HEK293T (cell line): Measurements from ENCODE around the gene KCTD12.

Experiments
- CTCF ChIA-PET: fragments of 350-600 bp; formaldehyde crosslinking; extraction: SDS; loops from one replicate; lab custom pipeline; 2021; ENCODE audit warnings: antibody characterized with exemption, inconsistent platforms; lab: Yijun Ruan, JAX
- POLR2A ChIA-PET: fragments of 350-600 bp; formaldehyde crosslinking; extraction: SDS; loops from one replicate; lab custom pipeline; 2020; ENCODE audit warnings: antibody characterized with exemption, inconsistent platforms; lab: Yijun Ruan, JAX
- DNase-seq: peaks from one replicate; pipeline ENCODE4 v3.0.0; 2012; ENCODE audit warnings: mixed read lengths; ENCODE audit errors: extremely low spot score
- ARNT ChIP-seq: fragments of 450-650 bp; IDR thresholded peaks from 2 replicates; pipeline ENCODE4 v1.6.1; 2017; ENCODE audit warnings: mild to moderate bottlenecking
- BHLHE40 ChIP-seq: fragments of 450-650 bp; IDR thresholded peaks from 2 replicates; pipeline ENCODE4 v1.6.1; 2016; ENCODE audit warnings: mild to moderate bottlenecking, moderate library complexity, borderline replicate concordance
- CTBP1 ChIP-seq: fragments of 450-650 bp; IDR thresholded peaks from 2 replicates; pipeline ENCODE4 v1.6.1; 2016; ENCODE audit warnings: borderline replicate concordance
- ELF4 ChIP-seq: fragments of 450-650 bp; IDR thresholded peaks from 2 replicates; pipeline ENCODE4 v1.6.1; 2017; ENCODE audit warnings: antibody characterized with exemption
- FOXA1 ChIP-seq: fragments of 450-650 bp; IDR thresholded peaks from 2 replicates; pipeline ENCODE4 v1.6.1; 2016; ENCODE audit warnings: mild to moderate bottlenecking
- FOXK2 ChIP-seq: fragments of 450-650 bp; IDR thresholded peaks from 2 replicates; pipeline ENCODE4 v1.6.1; 2016; ENCODE audit warnings: mild to moderate bottlenecking
- FOXM1 ChIP-seq: fragments of 450-650 bp; IDR thresholded peaks from 2 replicates; pipeline ENCODE4 v1.6.1; 2017; ENCODE audit warnings: mild to moderate bottlenecking, borderline replicate concordance
- HDGF ChIP-seq: fragments of 450-650 bp; IDR thresholded peaks from 2 replicates; pipeline ENCODE4 v1.6.1; 2017; ENCODE audit warnings: antibody characterized with exemption, borderline replicate concordance
- L3MBTL2 ChIP-seq: fragments of 450-650 bp; conservative IDR thresholded peaks from 2 replicates; pipeline ENCODE4 v1.6.1; 2016; ENCODE audit warnings: mild to moderate bottlenecking
- LEF1 ChIP-seq: fragments of 450-650 bp; IDR thresholded peaks from 2 replicates; pipeline ENCODE4 v1.6.1; 2017; ENCODE audit warnings: mild to moderate bottlenecking, borderline replicate concordance
- NFRKB ChIP-seq: fragments of 450-650 bp; IDR thresholded peaks from 2 replicates; pipeline ENCODE4 v1.6.1; 2016; ENCODE audit warnings: mild to moderate bottlenecking, moderate library complexity
- PKNOX1 ChIP-seq: fragments of 450-650 bp; IDR thresholded peaks from 2 replicates; pipeline ENCODE4 v1.6.1; 2016
- SP1 ChIP-seq: fragments of 450-650 bp; IDR thresholded peaks from 2 replicates; pipeline ENCODE4 v1.6.1; 2017
- SUZ12 ChIP-seq: fragments of 450-650 bp; IDR thresholded peaks from 2 replicates; pipeline ENCODE4 v1.6.1; 2016; ENCODE audit warnings: mild to moderate bottlenecking
- TARDBP ChIP-seq: fragments of 450-650 bp; IDR thresholded peaks from 2 replicates; pipeline ENCODE4 v1.6.1; 2016
- ZNF384 ChIP-seq: fragments of 450-650 bp; IDR thresholded peaks from 2 replicates; pipeline ENCODE4 v1.6.1; 2016

KCTD12 gene

GRCh38 chr13:76833441-76833954 is 52.7 kb downstream of the KCTD12 start:
- CTCF ChIA-PET = no interaction called here

GRCh38 chr13:76832258-76832988 is 53.8 kb downstream of the KCTD12 start:
- POLR2A ChIA-PET = no interaction called here
- TF ChIP-seq FOXK2 = no peak
- TF ChIP-seq ELF4 = no peak
- TF ChIP-seq ARNT = no peak
- no peak for TF ChIP-seq HDGF
- no peak for TF ChIP-seq NFRKB
- no peak for TF ChIP-seq ZNF384
- no peak for TF ChIP-seq SUZ12
- TF ChIP-seq FOXM1 = no peak
- no peak for DNase-seq
- CTCF ChIA-PET = no interaction called here

More at GRCh38 chr13:76833441-76833954, 52.7 kb downstream of the KCTD12 start:
- no peak for DNase-seq
- POLR2A ChIA-PET = no interaction called here
- TF ChIP-seq ELF4 (no peak), SUZ12 (no peak), CTBP1 (no peak), HDGF (no peak), TARDBP (no peak), BHLHE40 (no peak), ARNT (no peak), ZNF384 (no peak), FOXA1 (no peak), LEF1 (no peak)

- TF ChIP-seq PKNOX1 (no peak), SP1 (no peak), ZNF384 (no peak), FOXK2 (no peak), TARDBP (no peak), FOXM1 (no peak), SUZ12 (no peak), BHLHE40 (no peak), NFRKB (no peak), CTBP1 (no peak), LEF1 (no peak), ARNT (no peak), ELF4 (no peak), FOXA1 (no peak), HDGF (no peak), L3MBTL2 (no peak)
- CTCF ChIA-PET = no interaction called here
- POLR2A ChIA-PET = no interaction called here
- no peak for DNase-seq
Measured at GRCh38 chr13:76830805-76831204, 55.4 kb downstream of the KCTD12 start.
